GM12864 (cell line): ENCODE measurements around the gene UBAP2.

Source experiments
- DNase-seq: peaks from one replicate; pipeline ENCODE4 v3.0.0-alpha.2; 2011; ENCODE audit warnings: low read depth
- H3K4me3 ChIP-seq: 2 replicates; pipeline ENCODE4 v1.5.1; 2011; ENCODE audit warnings: mild to moderate bottlenecking, low read depth, low read length, control low read depth
- TF ChIP-seq, protein P1 (sequence below): IDR thresholded peaks from 2 replicates; pipeline ENCODE4 v1.5.1; 2011; ENCODE audit warnings: low read depth, mild to moderate bottlenecking, moderate library complexity, low read length, control low read depth, inconsistent platforms; ENCODE audit errors: missing control alignments

The UBAP2 gene

DNA sequence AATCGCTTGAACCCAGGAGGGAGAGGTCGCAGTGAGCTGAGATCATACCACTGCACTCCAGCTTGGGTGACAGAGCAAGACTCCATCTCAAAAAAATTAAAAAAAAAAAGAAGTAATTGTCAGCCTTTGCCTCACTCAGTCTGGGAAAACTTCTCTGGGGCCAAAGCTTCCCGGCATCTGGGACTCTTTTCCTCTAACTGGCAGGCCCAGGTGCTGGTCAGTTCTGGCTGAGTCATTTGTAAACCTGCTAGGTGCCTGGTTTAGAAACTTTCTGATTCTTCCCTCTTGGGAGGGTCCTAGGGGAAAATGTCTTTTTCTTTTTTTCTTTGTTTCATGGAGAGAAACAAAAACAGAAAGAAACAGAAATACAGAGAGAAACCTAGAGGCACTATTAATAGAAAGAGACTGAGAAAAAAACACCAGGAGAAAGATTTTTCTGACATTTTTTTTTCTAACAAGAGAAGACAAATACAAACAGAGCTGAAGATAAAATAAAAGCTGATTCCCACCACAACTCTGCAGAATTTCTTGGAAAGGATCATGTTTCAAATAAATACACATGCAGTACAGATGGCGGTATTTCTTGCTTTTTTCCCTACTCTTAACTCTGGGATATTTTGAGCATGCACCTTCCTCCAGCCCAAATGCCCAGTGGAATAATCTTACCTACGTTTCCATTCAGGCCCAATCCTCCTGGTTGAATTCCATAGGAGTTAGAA is 22.1 kb upstream of the UBAP2 start:
- no peak for DNase-seq
- H3K4me3 ChIP-seq = no peak overlapping the region
- TF ChIP-seq, protein P1, sequence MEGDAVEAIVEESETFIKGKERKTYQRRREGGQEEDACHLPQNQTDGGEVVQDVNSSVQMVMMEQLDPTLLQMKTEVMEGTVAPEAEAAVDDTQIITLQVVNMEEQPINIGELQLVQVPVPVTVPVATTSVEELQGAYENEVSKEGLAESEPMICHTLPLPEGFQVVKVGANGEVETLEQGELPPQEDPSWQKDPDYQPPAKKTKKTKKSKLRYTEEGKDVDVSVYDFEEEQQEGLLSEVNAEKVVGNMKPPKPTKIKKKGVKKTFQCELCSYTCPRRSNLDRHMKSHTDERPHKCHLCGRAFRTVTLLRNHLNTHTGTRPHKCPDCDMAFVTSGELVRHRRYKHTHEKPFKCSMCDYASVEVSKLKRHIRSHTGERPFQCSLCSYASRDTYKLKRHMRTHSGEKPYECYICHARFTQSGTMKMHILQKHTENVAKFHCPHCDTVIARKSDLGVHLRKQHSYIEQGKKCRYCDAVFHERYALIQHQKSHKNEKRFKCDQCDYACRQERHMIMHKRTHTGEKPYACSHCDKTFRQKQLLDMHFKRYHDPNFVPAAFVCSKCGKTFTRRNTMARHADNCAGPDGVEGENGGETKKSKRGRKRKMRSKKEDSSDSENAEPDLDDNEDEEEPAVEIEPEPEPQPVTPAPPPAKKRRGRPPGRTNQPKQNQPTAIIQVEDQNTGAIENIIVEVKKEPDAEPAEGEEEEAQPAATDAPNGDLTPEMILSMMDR = no peak

DNA sequence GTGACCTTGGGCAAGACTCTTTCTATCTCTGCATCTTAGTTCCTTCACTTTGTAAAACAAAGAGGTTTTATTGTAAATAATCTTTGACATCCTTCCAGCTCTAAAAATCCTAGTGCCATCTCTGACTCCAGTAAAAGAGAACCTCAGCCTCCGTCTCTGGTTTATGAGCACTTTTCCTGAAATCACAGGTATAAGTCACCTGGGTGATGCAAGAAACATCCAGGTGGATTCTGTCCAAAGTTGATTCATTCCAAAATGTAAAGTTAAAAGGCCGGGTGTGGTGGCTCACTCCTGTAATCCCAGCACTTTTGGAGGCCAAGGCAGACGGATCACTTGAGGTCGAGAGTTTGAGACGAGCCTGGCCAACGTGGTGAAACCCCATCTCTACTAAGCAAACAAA is 21.1 kb upstream of the UBAP2 start:
- no peak overlapping the region for H3K4me3 ChIP-seq
- TF ChIP-seq, protein P1 = no peak
- no peak for DNase-seq

DNA sequence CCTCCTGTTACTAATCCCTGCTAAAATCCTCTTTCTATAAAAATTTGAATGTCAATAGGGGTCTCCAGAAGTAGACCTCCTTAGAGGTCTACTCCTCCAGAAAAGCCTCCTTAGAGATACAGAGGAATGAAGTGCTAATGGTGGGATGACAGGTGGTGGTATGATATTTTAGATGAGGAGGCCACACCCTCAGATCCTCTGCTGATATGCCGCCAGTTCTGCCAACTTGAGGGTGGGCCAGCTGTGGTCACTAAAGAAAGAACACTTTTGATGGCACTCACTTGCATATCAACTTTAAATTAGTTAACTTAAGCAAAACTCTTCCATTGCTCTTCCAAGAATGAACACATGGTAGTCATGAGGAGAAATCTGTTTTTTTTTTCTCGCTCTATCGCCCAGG is 16.9 kb upstream of the UBAP2 start:
- TF ChIP-seq, protein P1 = no peak
- DNase-seq = no peak
- no peak overlapping the region for H3K4me3 ChIP-seq

DNA sequence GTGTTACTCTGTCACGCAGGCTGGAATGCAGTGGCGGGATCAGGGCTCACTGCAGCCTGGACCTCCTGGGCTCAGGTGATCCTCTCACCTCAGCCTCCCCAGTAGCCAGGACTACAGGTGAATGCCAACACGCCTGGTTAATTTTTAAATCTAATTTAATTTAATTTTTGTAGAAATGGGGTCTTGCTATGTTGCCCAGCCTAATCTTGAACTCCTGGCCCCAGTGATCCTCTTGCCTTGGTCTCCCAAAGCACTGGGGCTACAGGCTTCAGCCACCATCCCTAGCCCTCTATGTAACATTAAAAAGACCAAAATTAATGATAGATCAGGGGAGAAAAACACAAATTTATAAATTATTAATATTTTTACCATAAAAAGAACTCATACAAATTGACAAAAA is 11.3 kb upstream of the UBAP2 start:
- DNase-seq = no peak
- no peak overlapping the region for H3K4me3 ChIP-seq
- TF ChIP-seq, protein P1 = no peak

DNA sequence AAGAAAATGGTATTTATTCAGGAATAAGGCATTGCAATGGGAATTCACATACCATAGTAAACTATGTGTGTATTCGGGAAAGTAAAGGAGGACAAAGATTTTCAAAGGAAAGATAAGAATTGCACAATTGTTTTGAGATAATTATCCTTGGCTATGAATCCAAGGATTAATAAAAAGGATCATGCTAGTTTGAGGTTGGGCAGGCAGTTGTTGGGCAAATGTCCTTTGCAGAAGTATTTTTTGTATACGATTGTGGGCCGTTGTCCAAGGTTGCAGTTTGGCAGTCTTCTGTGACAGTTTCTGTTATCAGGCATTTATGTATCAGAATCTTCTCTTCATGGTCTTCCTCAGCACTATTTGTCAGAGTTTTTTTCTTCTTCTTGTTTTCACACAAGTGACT is 10.6 kb upstream of the UBAP2 start:
- H3K4me3 ChIP-seq = no peak overlapping the region
- no peak for DNase-seq
- TF ChIP-seq, protein P1 = no peak

DNA sequence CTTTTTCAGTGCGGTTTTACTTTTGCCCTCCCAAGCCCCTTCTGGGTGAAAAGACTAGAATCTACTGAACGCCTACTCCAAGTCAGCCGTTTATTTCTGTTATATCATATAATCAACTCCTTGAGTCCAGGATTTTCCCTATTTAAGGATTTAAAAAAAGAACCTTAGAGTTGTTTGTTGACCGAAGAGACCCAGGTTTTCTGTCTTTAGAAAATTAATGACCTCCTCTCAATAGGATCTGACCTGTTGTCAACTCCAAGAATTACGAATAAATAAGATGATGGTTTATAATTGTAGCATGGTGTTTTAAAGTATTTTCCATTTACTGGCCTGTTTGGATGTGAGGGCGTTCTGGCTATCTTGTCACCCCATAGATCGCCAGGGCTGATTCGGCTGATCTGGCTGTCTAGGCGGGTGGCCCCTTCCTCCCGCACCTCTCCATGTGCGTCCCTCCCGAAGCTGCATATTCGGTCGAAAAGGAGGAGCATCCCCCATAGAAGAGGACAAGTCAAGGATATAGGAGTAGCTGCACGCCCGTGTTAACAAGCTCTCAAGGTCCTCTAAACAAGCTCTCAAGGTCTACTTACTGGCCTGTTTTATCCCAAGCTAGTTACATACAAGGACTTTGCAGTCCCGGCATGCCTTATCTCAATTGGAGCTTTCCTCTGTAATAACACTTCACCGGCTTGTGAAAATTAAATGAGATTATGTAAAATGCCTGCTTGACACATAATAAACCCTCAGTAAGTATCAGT is 1.1 kb upstream of the UBAP2 start:
- no peak for DNase-seq
- peak overlapping the region; percentile 86 for H3K4me3 ChIP-seq
- TF ChIP-seq, protein P1 = no peak
